Measurements from ENCODE around the gene ARHGEF19.
"Not testable (repeated sequence)": the region's sequence is repeated elsewhere in the genome, so short reads cannot be mapped to it uniquely, and the experiment has no call there.

ARHGEF19 gene

DNA sequence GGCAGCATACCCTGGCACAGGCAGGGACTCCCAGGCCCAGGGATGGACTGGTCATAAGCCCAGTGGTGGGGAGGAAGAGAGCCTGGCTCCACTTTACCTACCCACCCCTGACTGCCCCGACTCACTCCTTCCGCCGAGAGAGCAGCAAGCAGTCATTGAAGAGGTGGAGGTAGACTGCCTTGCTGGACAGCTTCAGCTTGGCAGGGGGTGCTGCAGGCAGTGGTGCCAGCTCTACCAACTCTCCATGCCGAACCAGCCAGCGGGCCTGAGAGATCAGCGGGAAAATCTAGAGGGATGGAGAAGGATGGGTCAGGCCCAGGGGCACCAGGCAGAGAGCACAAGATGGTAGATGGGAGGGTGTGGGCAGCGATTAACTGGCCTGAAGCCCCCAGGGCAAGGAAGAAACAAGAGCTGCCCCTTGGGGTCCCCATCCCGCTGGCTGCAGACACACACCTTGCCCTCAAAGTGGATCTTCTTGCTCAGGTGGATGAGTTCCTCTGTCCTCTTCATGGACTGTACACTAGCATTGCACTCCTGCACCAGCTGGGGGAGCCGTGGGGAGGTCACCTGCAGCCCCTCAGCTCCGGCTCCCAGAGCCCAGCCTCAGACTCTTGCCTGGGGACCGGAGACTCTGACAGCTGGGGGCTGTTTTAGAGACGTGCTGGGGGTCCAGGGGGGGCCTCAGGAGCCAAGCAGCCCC lies 7.7 kb downstream of the ARHGEF19 start:
- DNase-seq (ENCODE audit: low spot score), result peak; percentile 69

DNA sequence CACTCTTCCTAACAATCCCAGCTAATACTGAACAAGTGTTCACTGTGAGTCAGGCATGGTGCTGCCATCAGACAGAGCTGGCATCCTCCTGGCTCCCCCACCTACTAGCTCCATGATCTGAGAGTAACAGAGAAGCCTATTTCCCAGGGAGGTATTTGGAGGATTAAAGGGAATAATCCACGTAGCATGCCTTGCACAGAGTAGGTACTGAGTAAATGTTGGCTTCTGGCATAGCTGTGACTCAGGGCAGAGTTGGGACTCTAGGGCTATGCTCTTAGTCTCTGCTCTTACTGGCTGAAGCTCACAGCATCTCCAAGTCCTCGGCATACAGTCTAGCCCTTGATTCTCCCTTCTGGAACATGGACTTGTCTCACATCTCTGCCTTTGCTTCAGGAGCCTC lies 8.2 kb downstream of the ARHGEF19 start:
- DNase-seq (ENCODE audit: low spot score), result no peak

DNA sequence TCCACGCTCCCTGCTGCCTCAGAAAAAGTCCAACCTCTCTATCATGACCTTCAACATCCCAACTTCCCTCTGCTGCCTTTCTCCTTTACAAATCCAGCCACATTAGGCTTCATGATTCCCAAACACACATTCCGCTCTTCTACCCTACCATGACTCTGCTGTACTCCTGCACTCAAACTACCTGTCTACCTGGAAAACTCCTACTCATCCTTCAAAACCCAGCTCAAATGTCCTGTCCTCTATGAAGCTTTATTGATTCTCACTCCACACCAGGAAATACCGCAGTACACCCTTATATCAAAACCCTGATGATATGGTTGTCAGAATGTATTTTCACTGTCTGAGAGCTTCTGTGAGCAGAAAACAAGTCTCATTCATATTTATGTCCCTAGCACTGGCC lies 8.9 kb downstream of the ARHGEF19 start:
- DNase-seq (ENCODE audit: low spot score), result no peak

DNA sequence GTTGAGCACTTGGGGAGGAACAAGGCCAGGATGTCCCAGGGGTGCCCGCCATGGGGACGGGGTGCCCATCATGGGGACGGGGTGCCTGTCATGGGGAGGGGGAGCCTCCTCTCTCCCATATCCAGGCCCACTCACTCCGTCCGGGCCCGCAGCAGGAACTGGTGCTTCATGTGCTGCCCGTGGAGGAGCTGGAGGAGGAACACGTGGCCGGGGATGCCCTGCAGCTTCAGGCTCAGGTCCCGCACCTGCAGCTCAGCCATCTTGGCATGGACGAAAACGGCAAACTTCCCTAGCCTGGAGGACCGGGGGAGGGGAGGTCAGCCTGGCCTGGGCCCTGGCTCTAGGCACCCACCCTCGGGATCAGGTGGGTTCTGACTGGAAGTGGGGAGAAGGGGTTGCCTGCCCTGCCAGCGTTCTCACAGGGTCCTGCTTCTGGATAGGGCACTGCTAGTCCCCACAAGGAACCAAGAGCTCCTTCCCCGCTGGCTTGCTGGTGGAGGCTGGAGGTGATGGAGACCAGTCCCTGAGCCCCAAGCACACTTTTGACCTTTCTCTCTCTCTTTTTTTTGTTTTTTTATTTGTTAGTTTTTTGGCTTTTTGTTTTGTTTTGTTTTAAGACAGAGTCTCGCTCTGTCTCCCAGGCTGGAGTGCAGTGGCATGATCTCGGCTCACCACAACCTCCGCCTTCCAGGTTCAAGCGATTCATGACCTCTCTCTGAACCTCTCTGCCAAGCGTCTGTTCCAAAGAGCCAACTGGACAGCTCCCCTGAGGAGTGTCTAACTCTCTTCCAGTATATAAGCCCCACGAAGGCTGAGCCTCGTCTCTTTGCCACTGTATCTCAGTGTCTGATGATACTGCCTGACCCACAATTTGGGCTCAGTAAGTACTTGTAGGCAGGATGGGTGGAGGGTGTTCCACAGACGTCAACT lies 9.9 kb downstream of the ARHGEF19 start:
- no peak for DNase-seq (ENCODE audit: low spot score)

DNA sequence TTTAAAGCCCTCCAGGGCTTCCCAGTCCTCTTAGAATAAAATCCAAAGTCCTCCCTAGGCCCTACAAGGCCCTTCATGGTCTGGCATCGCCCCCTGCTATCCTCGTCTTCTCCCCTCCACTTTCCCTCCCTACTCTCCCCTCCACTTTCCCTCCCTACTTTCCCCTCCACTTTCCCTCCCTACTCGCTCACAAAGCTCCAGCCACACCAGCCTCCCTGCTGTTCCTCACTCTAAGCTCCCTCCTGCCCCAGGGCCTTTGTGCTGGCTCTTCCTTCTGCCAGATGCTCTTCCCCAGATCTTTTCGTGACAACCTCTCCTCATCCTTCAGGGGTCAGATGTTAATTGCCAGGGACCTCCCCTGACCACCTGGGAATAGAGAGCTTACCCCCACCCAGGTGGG lies 12.8 kb downstream of the ARHGEF19 start:
- no peak for DNase-seq (ENCODE audit: low spot score)

DNA sequence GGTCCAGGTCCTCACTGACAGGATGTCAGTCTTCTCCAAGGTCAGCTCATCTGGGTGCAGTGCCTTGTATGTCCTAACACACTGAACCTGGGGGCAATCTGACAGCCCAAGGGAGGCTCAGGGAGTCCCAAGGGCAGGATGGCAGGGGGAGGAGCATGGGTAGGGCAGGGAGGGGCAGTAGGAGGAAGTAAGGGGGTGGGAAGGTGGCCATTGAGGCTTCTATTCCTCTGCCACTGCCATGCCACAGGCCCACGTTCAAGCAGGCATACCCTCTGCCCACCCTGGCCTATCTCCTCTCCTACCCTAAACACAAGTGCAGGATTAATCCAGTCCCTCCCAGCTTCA lies 13.3 kb downstream of the ARHGEF19 start:
- DNase-seq (ENCODE audit: low spot score), result no peak

DNA sequence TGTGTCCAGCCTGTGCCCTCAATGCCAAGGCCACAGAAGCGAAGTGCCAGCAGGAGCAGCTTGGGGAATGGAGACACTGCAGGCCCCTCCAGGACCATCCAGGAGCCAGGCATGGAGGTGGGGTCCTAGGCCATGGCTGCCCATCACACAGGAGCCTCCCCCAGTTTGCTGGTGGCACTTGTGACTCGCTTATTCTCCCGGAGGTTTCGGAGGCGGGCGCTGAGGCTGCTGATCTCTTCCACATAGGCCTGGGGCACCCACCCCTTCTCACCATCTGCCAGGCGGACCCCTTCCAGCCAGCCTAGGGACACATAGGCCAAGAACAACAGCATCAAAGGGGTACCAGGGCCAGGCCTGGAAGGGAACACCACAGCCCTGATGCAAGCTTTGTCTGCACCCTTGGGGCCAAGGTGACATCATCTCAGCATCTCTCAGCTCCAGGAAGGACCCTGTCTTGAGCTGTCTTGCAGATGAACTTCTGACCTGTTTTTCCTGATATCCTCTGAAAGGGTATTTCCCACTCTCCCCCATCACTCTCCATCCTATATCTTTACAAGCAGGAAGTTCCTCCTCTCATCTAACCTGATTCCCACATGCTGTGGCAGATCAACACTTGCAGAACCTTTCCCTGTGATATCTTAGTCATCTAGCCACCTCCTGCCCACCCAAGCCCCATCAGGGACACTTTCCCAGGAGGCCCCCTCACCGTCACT lies 13.9 kb downstream of the ARHGEF19 start:
- no peak for DNase-seq (ENCODE audit: low spot score)

DNA sequence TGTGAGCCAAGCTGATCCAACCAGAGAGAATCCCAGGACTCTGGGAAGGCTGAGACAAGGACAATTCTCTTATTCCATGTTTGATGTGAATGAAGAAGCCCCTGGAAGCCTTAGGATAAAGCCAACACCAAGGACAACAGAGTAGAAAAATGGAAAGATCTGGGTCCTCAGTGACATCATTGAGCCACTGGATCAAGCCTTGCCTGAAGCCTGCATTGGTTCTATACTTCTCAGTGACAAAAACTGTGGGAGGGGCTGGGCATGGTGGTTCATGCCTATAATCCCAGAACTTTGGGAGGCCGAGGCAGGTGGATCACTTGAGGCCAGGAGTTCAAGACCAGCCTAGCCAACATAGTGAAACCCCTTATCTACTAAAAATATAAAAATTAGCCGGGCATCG lies 15.6 kb downstream of the ARHGEF19 start:
- no peak for DNase-seq (ENCODE audit: low spot score)

DNA sequence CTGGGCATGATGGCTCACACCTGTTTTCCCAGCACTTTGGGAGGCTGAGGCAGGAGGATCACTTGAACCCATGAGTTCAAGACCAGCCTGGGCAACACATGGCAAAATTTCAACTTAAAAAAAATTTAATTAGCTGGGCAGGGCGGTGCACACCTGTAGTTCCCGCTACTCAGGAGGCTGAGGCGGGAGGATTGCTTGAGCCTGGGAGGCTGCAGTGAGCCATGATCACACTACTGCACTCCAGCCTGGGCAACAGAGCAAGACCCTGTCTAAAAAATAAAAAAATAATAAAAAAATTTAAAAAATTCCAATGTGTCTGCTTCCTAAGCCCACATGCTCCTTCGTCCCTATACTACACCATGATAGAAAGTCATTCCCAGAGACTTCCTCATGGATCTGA lies 16.3 kb downstream of the ARHGEF19 start:
- not testable (repeated sequence) for DNase-seq (ENCODE audit: low spot score)

DNA sequence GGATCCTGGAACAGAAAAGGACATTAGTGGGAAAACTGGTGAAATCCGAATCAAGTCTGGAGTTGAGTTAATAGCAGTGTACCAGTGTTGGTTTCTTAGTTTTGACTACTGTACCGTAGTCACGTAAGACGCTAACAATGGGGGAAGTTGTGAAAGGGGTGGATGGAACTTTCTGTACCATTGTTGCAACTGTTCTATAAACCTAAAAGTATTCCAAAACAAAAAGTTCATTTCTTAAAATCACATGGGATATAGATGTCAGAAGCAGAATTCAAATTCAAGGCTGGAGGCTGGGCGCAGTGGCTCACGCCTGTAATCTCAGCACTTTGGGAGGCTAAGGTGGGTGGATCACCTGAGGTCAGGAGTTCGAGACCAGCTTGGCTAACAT lies 16.9 kb downstream of the ARHGEF19 start:
- DNase-seq (ENCODE audit: low spot score), result no peak

DNA sequence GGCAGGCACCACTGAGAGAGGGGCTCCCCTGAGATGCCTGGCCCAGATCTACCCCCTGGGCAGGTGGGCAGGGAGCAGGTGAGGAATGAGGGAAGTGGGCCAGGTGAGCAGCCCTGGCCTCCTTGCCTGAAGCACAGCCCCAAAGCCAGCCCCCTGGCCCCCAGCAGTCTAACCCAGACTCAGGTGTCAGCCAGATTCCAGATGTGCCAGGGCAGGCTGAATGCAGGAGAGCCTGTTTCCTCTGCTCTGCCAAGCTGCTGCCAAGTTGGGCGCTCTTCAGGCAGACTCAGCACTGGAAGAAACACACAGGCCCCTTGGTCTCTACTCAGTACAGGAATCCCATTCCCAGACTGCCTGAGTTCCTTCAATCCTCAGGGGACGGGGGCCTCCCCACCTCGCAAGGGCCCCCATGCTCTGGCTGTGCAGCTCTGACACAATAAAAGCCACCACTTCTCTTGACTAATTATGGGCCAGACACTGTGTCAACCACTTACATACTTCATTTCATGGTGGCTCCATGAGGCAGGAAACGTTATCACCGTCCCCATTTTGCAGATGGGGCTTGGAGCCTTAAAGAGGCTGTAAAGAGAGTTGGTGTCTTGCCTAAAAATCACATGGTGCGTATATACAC lies 20.4 kb downstream of the ARHGEF19 start:
- no peak for DNase-seq (ENCODE audit: low spot score)

DNA sequence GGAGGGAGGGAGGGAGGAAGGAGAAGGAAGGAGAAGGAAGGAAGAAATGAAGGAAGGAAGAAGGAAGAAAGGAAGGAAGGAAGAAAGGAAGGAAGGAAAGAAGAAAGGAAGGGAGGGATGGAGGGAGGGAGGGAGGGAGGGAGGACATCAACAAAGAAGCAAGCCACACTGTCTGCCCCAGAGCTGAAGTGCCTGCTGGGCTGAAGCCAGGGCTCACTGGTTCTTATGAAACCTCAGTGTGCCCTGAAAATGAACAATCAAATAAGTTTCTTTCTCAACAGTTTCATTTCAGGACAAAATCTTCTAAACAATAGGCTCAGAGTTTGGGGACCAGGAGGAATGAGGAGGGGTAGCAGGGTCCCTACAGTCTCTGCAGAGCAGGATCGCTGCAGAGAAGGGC lies 21.1 kb downstream of the ARHGEF19 start:
- no peak for DNase-seq (ENCODE audit: low spot score)

DNA sequence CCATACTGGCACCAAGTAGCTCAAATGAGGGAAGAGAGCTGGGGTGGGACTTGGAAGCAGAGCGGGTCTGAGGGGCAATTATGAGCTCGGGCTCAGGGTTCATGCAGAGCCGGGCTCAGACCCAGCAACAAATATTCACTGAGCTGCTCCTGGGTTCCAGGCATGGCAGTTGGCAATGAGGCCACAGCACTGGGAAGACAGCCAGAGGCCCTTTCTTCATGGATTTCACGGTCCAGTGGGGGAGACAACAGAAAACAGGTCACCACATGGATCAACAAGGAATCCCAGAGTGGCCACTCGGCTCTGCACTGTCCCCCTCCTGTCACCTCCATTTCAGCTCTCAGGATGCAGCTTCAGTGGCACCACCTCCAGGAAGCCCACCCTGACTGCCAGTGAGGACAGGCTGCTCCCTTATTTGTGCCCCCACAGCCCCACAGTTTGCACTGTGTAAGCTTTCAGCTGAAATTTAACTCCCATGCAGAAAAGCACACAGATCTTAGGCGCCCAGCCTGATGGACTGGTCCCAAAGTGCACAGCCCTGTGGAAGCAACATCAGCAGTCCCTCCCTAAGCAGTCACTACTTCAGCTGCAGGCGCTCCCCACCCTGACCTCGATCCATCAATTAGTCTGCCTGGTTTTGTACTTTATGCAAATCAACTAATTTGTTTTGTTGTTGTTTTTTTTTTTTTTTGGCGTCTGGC lies 22.4 kb downstream of the ARHGEF19 start:
- no peak for DNase-seq (ENCODE audit: low spot score)

DNA sequence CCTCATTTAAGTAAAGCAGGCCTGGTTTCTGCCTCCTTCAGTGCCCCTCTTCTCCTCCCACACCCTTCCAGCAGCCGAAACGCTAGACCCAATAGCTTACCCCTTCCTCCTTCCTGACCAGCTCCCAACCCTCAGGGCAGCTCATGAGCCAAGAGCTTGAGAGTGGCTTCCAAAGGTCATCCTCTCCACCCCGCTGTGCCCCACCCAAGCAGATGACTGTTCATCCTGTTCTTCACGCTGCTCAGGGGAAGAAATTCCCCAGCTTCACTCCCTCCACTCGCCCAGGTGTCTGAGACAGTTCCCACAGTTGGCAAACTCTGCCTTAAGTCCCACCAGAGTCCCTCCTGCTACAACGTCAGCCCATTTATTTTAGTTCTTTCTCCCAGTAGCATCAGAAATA lies 23.4 kb downstream of the ARHGEF19 start:
- no peak for DNase-seq (ENCODE audit: low spot score)

DNA sequence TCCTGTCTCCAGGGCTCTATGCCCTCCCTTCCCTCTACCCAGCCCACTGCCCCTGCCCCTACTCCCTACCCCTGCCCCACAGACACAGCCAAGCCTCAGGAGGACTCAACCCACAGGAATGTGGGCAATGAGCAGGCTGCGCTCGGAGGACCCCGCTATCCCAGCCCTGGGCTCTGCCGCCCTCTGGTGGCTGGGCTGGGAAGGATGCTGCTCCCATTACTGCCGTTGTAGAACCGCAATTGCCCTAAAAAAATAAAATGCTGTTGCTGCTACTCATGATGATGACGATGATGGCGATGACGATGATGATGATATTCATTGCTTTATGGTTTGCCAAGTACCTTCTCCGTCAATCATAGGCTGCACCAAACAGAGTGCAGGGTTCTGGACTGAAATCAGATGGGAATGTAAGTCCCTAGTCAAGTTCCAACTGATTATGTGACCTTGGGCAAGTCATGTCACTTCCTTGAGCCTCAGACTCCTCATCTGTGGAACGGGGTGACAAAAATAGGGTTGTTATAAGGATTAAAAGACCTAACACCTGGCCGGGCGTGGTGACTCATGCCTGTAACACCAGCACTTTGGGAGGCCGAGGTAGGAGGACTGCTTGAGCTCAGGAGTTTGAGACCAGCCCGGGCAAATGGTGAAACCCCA lies 24.6 kb downstream of the ARHGEF19 start:
- DNase-seq (ENCODE audit: low spot score), result peak; percentile 89

DNA sequence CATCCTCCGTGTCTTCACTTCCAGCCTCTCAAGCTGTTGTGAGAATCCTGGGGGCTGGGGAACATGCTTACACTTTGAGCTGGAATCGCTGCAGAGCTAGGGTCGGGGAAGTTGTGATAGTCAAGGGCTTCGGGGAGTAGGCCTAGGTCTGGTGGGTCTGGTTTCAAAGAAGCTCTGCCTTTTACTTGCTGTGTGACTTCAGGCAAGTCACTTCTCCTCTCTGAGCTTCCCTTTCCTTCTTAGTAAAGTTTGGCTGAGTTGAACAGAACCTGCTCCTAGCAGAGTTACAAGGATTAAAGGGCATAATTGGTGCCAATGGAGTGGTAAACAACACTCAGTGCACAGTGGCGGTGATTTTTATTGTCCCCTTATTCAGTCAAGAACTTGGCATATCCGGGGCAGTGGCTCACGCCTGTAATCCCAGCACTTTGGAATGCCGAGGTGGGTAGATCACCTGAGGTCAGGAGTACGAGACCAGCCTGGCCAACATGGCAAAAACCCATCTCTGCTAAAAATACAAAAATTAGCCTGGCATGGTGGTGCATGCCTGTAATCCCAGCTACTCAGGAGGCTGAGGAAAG lies 25.7 kb downstream of the ARHGEF19 start:
- DNase-seq (ENCODE audit: low spot score), result no peak

DNA sequence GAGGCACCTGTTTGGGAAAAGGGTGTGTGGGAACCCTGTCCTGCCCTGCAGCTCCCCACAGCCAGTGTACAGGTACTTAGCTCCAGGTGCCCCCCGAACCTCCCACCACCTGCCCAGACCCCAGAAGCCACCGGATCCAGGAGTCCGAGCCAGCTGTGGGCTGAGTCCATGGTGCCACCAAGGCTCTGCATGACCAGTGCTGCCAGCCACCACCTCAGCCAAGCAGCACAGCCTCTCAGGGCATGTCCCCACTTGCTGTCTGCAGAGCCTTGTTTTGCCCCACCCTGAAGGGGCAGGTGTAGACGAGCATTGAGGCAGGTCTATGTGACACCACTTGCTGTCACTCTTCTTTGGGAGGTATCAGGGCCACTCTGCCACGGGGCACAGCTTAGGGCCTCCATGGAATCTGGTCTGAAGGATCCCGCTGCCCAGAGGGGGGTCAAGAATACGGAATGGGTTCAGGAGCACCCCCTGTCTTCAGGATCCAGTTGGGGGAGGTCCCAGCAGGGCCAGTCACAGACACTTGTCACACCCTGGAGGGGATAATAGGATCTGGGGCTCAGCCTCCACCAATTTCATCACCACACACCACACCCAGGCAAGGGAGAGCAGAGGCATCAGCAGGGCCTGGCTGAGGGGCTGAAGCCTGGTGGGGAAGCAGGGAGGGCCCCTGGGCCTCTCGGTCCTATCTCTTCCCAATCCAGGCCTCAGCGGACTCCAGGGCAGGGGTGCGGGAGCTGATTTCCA lies 27.7 kb downstream of the ARHGEF19 start:
- DNase-seq (ENCODE audit: low spot score), result no peak

DNA sequence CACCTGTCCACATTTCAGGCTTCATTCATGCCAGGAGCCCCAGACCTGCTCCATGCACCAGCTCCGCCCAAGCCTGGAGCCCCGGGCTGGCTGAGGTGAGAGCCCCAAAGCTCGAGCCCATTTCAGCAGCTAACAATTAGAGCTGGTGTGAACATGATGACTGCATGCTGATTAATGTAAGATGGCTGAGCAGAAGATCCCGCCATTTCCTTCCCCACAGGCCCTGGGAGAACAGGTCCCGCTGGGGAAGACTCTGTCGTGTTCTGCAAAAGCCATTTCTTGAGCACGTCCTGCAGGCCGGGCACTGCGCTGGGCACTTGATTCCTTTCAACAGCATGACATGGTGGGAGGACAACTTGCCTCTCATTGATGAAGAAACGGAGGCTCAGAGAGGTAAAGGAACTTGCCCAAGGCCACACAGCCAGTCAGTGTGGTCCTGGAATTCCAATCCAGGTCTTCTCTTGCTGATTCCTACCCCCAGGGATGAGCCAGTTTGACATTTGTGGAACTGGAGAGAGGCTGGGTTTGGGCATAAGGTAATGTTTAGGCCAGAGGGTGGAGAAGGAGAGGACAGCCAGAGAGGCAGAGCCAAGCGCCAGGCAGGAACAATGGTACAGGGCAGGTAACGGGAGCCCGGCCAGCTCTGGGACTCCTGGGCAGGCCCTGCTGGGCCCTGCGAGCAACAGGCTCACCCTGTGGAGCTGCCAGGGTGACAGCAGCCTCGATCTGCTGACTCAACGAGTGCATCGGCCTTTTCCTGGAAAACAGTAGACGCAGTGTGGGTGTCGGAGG lies 28.5 kb downstream of the ARHGEF19 start:
- DNase-seq (ENCODE audit: low spot score), result no peak

DNA sequence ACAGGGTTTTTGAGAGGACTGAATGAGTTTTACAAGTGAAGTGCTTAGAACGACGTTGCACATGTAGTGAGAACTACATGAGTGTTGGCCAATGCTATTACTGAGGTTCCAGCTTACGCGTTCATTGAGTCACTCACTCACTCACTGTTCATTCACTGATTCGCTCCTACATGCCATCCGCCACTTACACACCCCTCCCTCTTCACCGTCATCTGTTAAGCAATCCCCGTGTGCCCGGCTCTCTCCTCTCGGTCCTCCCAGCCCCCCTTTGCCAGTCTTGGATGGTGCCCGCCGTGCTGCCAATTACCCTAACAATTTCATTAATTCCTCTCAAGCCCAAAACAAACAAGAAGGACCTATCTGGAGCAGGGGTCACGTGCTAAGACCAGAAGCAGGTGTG lies 29.3 kb downstream of the ARHGEF19 start:
- no peak for DNase-seq (ENCODE audit: low spot score)
